OCI-LY3 (cell line): ENCODE results near the gene FAM162B.

ENCODE experiments used
- H2AFZ ChIP-seq: fragments of 200-600, 300-600 bp; shearing (Covaris generic); 2 replicates; pipeline ENCODE4 v1.6.0; 2014; ENCODE audit warnings: antibody characterized with exemption, low read depth, low read length
- H3K27ac ChIP-seq: fragments of 200-600, 300-600 bp; sonication (generic); 2 replicates; pipeline ENCODE4 v1.5.1; 2014; ENCODE audit warnings: mild to moderate bottlenecking, low read length, moderate library complexity, mixed read lengths
- H3K27me3 ChIP-seq: fragments of 200-600, 300-600 bp; sonication (generic); 2 replicates; pipeline ENCODE4 v1.6.1; 2014; ENCODE audit warnings: low read depth, low read length, mixed read lengths
- H3K36me3 ChIP-seq: fragments of 200-600, 300-600 bp; sonication (generic); replicated peaks from 2 replicates; pipeline ENCODE3; 2014; ENCODE audit warnings: low read depth, low read length, mixed read lengths
- H3K4me1 ChIP-seq: fragments of 300-600, 200-600 bp; sonication (generic); 2 replicates; pipeline ENCODE4 v1.6.1; 2014; ENCODE audit warnings: low read length, mixed read lengths
- H3K4me2 ChIP-seq: fragments of 200-600, 300-600 bp; sonication (generic); 2 replicates; pipeline ENCODE4 v1.6.1; 2014; ENCODE audit warnings: low read length, mixed read lengths
- H3K4me3 ChIP-seq: fragments of 300-600, 200-600 bp; sonication (generic); 2 replicates; pipeline ENCODE4 v1.5.1; 2014; ENCODE audit warnings: antibody characterized with exemption, mild to moderate bottlenecking, low read length, moderate library complexity
- H3K79me2 ChIP-seq: fragments of 300-600, 200-600 bp; shearing (Covaris generic); 2 replicates; pipeline ENCODE4 v1.6.1; 2014; ENCODE audit warnings: mild to moderate bottlenecking, low read length, mixed read lengths
- H3K9ac ChIP-seq: fragments of 300-600, 200-600 bp; shearing (Covaris generic); 2 replicates; pipeline ENCODE4 v1.6.0; 2014; ENCODE audit warnings: mild to moderate bottlenecking, low read length, moderate library complexity
- H3K9me3 ChIP-seq: fragments of 200-600, 300-600 bp; shearing (Covaris generic); 2 replicates; pipeline ENCODE4 v1.6.1; 2014; ENCODE audit warnings: low read length, mixed read lengths; ENCODE audit not compliant: insufficient read depth
- H4K20me1 ChIP-seq: fragments of 200-600, 300-600 bp; sonication (generic); 2 replicates; pipeline ENCODE4 v1.6.1; 2016; ENCODE audit warnings: low read length, mixed read lengths; ENCODE audit not compliant: insufficient read depth
- CTCF ChIP-seq: fragments of 200-600, 300-600 bp; sonication (generic); IDR thresholded peaks from 2 replicates; pipeline ENCODE4 v1.5.1; 2014; ENCODE audit warnings: antibody characterized with exemption, low read length, low read depth
- EZH2phosphoT487 ChIP-seq: fragments of 200-600 bp; shearing (Covaris generic); IDR thresholded peaks from 2 replicates; pipeline ENCODE4 v1.6.1; 2018; ENCODE audit warnings: antibody characterized with exemption, mixed run types, low read depth

FAM162B gene

GRCh38 chr6:116773886-116774285 is 8.4 kb upstream of the FAM162B start:
- no peaks in the 10 kb centered on the region for H3K9me3 ChIP-seq
- H4K20me1 ChIP-seq, result no peaks in the 10 kb centered on the region
- H3K27ac ChIP-seq, result no peak overlapping the region
- H3K9ac ChIP-seq, result no peak overlapping the region
- H3K4me1 ChIP-seq, result no peaks in the 10 kb centered on the region
- H3K79me2 ChIP-seq, result no peaks in the 10 kb centered on the region
- no peak overlapping the region for H3K4me2 ChIP-seq
- H2AFZ ChIP-seq, result no peak overlapping the region
- H3K36me3 ChIP-seq, result no peaks in the 10 kb centered on the region
- TF ChIP-seq EZH2phosphoT487 (no peak), CTCF (no peak)
- no peaks in the 10 kb centered on the region for H3K27me3 ChIP-seq
- H3K4me3 ChIP-seq, result no peak overlapping the region

- Histone ChIP-seq H3K27me3 (no peaks in the 10 kb centered on the region), H3K9me3 (no peaks in the 10 kb centered on the region), H3K27ac (no peak overlapping the region)
Measured at GRCh38 chr6:116772450-116772849, 6.9 kb upstream of the FAM162B start.

GRCh38 chr6:116767715-116768114 is 2.2 kb upstream of the FAM162B start:
- Histone ChIP-seq H3K36me3 (no peaks in the 10 kb centered on the region), H3K9me3 (no peaks in the 10 kb centered on the region), H3K4me1 (no peaks in the 10 kb centered on the region), H3K27me3 (no peaks in the 10 kb centered on the region), H3K4me3 (no peak overlapping the region), H3K9ac (no peak overlapping the region), H2AFZ (no peak overlapping the region), H3K79me2 (no peaks in the 10 kb centered on the region), H3K4me2 (no peak overlapping the region), H3K27ac (no peak overlapping the region), H4K20me1 (no peaks in the 10 kb centered on the region)
- TF ChIP-seq EZH2phosphoT487 (no peak), CTCF (no peak)

More at GRCh38 chr6:116772450-116772849, 6.9 kb upstream of the FAM162B start:
- TF ChIP-seq CTCF (no peak), EZH2phosphoT487 (no peak)
- no peaks in the 10 kb centered on the region for H3K79me2 ChIP-seq
- no peaks in the 10 kb centered on the region for H3K36me3 ChIP-seq
- H2AFZ ChIP-seq, result no peak overlapping the region
- H3K4me2 ChIP-seq, result no peak overlapping the region
- no peak overlapping the region for H3K9ac ChIP-seq
- H3K4me3 ChIP-seq, result no peak overlapping the region
- H4K20me1 ChIP-seq, result no peaks in the 10 kb centered on the region
- H3K4me1 ChIP-seq, result no peaks in the 10 kb centered on the region

GRCh38 chr6:116766506-116767176 is 1.1 kb upstream of the FAM162B start:
- no peaks in the 10 kb centered on the region for H3K4me1 ChIP-seq
- no peak overlapping the region for H3K4me2 ChIP-seq
- H4K20me1 ChIP-seq, result no peaks in the 10 kb centered on the region
- no peaks in the 10 kb centered on the region for H3K36me3 ChIP-seq
- TF ChIP-seq EZH2phosphoT487, result no peak
- no peak for TF ChIP-seq CTCF
- no peak overlapping the region for H2AFZ ChIP-seq
- H3K9me3 ChIP-seq, result no peaks in the 10 kb centered on the region
- H3K79me2 ChIP-seq, result no peaks in the 10 kb centered on the region
- no peak overlapping the region for H3K9ac ChIP-seq
- H3K27me3 ChIP-seq, result no peaks in the 10 kb centered on the region
- no peak overlapping the region for H3K4me3 ChIP-seq
- no peak overlapping the region for H3K27ac ChIP-seq
